HPDE6-E6E7 (cell line): ENCODE results near the gene ARHGAP20.

Experiments used
- DNase-seq: peaks from one replicate; pipeline ENCODE4 v3.0.0; 2011; ENCODE audit warnings: missing footprints; ENCODE audit errors: extremely low spot score

The ARHGAP20 gene, protein sequence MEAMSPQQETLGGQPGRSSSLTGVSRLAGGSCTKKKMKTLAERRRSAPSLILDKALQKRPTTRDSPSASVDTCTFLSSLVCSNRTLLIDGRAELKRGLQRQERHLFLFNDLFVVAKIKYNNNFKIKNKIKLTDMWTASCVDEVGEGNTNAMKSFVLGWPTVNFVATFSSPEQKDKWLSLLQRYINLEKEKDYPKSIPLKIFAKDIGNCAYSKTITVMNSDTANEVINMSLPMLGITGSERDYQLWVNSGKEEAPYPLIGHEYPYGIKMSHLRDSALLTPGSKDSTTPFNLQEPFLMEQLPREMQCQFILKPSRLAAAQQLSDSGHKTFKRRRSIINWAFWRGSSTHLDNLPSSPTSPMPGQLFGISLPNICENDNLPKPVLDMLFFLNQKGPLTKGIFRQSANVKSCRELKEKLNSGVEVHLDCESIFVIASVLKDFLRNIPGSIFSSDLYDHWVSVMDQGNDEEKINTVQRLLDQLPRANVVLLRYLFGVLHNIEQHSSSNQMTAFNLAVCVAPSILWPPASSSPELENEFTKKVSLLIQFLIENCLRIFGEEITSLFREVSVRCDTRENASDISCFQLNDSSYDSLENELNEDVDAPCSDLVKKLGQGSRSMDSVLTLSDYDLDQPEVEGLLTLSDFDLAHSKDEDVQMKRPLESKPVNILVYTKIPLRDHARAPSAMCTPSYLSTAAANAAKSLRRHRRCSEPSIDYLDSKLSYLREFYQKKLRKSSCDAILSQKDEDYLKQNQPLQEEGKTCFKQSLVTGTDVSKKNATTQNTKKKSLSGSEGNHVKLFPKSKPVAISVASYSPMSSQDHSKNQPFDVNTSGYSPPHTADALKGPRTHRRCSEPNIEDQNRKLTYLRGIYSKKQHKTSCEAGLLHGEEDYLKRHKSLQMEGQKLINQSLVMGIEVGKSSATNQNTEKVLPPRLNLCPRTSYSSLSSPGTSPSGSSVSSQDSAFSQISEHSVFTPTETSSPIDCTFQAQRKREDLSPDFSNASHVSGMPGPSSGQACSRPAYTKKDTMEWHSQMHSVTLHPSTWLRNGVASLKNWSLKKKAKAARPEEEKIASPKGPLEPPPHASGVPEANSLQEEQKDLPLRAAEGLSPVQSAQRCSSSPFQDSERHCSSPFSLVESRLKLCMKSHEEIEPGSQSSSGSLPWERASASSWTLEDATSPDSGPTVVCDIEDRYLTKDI

DNA sequence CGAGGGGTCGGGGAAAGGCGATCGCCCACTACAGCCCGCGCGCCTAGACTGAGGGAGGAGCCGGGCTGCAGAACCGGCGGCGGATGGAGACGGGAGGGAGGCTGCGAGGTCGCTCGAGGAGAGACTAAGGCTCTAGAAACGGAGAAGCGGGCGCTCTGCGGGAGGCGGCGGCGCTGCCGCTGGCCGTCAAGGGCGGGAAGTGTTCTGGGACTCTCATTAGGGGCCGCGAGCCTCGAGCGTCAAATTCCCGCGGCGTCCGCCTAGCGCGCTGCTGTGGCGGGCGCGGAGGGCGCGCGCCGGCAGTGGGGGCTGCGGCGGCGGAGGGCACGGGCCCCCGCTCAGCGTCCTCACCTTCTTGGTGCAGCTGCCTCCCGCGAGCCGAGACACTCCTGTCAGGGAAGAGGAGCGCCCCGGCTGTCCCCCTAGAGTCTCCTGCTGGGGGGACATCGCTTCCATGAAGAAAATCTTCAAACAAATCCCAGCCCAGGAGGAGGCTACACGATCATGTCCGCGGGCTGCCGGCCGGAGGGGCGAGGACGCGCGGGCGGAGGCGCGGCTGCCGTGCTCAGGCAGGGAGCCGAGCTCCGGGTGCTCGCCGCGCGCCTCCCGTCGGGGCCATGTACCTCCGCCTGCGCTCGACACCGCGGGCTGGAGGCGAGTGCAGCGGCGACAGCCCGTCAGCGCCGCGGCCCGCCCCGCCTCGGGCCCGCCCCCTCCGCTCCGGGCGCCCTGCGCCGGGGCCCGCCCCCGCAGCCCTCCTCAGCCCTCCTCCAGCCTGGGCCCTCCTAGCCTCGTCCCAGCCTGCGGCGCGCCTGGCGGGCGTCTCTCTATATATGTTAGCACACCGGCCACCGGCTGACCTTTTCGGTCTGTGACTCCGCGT, at the start of gene ARHGAP20:
Gene ARHGAP20 (minus strand): TSS at position 662 of the 883 bp plus-strand sequence. CDS start 206 bp downstream, at position 456.
- no peak for DNase-seq

DNA sequence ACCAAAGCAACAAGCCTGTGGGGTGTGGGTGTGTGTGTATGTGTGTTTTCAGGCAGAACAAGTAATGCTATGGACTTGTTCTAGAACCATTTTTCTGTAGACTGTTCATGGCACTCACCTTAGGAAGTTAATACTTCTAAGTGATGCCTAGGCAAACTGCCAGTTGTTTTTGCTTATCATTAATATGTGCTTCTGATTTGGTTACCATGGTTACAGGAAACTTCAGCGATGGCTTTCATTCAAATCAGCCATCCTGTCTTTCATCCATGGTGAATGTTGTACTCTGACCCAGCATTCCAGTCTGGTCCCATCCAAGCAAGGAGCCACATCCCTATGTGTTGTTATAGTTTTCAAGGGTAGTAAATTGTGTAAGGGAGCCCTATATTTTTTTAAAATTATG, 49.8 kb upstream of the ARHGAP20 start:
- DNase-seq = no peak

DNA sequence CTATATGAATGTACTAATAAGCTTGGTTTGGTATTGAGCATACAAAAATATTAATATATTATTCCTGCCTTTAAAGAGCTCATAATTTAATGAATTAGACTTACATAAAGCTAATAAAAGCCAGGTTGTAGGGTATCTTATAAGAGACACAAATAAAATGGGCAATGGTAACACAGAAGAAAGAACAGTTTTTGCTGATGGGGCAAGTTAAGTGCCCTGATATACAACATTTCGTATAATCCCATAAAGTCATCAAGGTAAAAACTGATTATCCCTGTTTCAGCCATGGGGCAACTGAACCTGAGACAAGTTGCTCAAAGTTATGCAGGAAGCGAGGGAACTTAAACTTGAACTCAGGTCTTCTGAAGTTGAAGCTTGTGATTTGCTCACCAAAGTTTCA, 48.9 kb upstream of the ARHGAP20 start:
- no peak for DNase-seq

DNA sequence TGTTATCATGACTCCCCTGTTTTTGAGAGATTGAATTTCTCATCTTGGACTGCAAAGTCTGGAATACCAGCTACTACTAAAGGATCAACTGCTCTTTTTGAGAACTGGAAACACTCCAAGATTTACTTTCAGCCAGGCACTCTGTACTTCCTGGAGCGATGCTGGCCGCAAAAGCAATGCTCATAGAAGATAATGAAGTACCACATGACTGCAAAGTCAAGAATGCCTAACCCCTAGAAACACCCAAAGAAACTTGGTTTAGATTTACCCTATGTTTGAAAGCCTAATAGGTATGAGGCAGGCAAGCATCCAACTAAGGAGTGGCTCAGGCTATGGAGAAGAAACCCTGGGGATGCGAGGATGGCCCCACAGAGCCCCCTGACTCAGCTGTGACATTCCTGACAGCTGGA, 47.7 kb upstream of the ARHGAP20 start:
- DNase-seq = no peak

DNA sequence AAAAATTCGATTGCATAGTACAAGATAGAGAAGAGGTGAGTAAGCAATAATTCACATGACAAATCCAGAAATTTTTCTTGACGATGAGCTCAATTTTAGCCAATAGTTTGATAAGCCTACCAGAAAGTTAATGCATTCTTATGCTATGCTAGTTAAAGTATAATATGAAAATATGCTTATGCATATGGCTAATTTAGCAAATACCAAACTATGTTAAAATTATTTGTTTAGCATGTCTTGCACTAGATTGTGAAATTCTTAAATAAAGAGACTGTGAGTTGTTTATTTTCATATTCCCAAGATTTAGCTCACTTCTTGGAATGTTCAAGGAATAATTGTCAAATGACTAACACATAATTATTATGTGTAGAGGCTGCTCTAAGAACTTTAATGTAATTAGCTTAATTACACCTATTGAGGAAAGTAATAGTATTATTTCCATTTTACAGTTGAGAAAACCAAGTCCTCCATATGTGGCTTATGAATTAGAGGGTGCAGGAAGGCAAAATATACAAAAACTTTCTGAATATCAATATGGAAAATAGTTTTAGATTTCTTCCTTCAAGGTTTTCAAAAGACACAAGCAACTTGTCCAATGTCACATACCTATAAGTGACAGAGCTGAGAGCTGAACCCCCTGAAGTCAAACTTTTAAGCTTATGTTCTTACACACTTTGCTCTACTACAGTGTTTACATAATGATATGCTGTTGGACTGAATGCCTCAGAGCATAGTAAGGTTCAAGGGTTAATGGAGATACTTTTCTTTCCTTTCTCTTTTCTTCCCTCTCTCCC, 45.9 kb upstream of the ARHGAP20 start:
- no peak for DNase-seq

DNA sequence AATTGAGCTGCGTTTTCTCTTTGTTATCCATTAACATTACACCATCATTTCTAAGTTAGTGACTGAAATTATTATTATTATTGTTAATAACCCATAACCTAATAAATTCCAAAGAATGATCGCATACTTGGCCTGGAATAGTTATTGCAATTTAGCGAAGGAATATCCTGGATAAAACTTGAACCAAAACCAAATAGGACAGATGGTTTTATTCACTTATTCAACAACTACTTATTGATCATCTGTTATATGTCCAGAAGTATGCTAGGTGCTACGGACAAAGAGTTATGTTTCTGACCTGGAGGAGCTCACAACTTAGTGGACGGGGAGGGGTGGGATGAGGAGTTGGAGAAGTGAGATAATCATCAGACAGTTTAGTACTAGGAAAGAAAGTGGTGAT, 44.8 kb upstream of the ARHGAP20 start:
- no peak for DNase-seq

DNA sequence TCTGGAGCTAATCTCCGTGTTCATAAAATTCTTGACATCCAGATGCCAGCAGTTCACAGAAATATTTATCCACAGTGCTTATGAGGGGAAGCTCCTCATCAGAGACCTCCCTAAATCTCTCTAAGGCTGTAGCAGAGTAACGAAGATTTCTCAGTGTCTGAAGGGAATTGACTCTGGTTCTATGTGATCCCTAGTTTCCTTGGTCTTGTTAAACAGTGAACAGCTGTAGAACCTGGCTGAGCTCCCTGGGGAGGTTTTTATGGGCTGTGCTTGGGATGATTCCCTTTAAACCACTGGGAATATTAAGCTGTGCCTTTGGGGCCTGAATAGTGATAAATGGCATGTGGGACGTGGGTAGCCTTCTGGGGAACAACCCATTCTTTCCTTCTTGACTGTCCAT, 43.7 kb upstream of the ARHGAP20 start:
- DNase-seq = no peak

DNA sequence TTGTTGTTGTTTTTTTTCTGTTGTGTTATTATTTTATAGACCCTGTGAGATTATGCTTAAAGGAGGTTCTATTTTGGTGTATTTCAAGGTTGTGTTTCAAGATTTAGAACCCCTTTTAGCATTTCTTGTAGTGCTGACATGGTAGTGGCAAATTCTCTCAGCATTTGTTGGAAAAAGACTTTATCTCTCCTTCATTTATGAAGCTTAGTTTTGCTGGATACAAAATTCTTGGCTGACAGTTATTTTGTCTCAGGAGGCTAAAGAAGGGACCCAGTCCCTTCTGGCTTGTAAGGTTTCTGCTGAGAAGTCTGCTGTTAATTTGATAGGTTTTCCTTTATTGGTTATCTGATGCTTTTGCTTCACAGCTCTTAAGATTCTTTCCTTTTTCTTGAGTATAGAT, 40.7 kb upstream of the ARHGAP20 start:
- DNase-seq = no peak

DNA sequence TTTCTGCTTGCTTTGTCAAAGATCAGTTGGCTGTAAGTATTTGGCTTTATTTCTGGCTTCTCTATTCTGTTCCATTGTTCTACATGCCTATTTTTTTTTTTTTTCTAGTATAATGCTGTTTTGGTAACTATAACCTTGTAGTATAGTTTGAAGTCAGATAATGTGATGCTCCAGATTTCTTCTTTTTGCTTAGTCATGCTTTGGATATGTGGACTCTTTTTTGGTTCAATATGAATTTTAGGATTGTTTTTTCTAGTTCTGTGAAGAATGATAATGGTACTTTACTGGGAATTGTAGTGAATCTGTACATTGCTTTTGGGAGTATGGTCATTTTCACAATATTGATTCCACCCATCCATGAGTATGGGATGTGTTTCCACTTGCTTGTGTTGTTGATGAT, 37.9 kb upstream of the ARHGAP20 start:
- no peak for DNase-seq

DNA sequence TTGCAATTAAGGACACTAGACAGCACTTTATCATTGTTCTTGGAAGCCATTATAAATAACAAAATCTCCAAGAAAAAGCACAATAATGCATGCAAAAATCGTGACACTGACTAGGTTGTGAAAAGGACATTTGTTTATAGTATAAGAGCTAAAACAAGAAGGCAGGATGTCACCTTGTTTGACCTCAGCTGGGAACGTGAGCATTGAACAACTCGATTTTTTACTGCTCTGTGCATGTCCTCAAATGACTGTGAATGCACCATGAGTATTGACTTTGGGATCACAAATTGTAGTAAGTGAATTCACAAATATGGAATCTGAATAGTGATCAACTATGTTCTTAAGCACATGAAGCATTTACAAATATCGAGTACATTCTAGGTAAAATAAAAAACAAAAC, 35.3 kb upstream of the ARHGAP20 start:
- DNase-seq = no peak

DNA sequence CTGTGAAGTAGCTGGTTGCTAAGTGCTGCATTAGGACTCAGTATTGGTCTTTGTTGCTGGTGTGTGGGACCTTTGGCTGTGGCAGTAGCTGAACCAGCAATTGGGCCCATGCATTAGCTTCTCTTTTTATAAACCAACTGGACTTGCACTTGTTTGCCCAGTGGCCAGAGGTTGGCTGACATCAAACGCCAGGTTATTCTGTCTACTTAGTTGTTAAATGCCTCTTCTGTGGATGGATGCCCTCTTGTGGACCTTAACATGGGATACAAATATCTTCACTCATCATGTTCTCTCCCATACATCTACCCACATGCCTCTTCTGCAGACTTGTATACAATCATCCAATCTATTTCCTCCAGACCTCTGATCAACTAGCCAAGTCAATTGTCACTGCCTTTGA, 26.4 kb upstream of the ARHGAP20 start:
- no peak for DNase-seq

DNA sequence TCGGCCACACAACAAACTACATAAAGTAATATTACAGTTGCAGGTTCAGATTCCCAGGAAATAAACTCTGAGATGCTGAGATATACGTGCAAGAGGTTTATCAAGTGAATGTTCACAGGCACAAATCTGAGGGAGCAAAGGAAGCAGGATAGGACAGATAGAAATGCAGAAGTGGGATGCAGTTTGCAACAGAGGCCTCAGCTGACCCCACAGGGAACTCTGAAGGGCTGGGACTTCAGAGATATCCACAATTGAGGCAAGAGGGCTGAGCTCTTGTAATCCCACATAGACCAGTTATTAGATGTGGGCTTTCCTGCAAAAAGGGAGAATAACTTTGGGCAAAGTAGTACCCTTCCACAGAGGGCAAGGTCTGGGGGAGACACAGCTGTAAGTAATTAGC, 25.4 kb upstream of the ARHGAP20 start:
- DNase-seq = no peak

DNA sequence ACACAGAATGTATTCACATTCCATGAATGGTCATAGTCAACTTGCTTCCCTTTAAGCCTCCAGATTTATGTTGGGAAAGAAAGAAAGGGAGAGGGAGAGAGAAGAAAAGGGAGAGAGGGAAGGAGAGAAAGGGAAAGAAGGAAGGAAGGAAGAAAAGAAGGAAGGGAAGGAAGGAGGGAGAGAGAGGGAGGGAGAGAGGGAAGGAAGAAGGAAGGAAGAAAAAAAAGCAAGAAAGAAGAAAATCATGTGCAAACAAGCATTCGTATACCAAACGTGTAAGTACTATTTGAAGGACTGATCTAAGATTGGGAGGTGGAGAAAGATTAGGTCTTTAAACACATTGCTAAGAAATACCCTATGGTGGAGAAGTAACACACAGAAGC, 23.9 kb upstream of the ARHGAP20 start:
- no peak for DNase-seq

DNA sequence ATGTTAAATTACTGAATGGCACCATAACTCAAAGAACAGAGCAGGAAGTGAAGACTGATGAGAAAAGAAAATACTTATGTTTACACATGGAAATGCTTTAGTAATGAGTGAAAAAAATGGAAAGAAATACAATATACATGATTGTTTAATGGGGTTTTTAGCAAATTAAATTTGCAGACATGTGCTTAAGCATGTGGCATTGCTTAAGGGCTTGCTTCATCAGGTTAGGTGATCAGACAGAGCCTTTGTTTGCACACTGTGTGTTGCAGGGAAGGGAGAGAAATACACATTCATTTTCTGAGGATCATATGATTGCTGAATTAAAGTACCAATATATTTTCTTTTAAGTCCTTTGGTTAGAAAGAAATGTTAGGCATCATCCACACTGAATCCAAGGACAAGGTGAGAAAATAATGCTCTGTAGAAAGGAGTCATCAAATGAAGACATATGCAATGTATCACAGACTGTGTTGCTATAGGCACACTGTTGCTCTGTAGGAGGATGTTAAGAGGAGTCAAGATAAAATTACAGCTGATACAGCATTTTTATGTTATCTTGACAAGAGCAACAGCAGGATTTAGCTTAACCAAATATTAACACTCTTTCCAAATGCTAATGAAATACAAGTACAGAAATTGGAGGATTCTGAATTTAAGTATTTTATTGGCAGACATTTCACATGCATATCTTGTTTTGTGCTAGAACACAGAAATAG, 23.4 kb upstream of the ARHGAP20 start:
- DNase-seq = no peak

DNA sequence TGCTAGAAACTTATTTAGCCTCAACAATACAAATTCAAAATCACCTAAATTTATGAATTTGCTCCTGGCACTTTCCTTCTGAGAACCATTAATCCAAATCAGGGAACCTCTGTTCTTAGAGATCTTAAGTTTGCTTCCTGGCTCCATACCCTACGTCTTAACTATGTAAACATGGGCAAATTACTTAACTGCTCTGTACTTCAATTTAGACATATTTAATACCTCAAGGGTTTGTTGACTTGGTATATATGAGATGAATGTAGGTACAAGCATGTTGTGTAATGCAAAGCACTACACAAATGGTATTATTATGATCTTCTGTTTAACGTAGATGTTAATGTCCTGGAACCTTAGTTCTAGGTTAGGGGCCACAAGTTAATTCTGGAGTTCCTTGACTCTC, 22.6 kb upstream of the ARHGAP20 start:
- DNase-seq = no peak

DNA sequence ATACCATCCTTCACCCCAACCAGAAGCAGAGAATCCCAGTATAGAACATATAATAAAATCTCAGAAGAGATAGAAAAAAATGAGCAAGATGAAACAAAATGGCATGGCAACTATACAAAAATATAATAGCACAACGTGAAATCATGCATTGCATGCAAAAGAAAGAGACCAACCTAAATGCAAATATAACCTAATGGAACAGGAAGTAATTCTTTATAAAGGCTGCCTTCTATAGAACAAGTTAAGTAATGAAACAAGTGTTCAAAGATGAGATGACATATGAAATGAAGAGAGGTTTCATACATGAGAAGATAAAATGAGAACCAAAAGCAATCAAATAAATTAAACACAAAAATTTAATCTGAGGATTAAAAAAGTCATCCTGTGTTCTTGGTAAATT, 18.5 kb upstream of the ARHGAP20 start:
- no peak for DNase-seq

DNA sequence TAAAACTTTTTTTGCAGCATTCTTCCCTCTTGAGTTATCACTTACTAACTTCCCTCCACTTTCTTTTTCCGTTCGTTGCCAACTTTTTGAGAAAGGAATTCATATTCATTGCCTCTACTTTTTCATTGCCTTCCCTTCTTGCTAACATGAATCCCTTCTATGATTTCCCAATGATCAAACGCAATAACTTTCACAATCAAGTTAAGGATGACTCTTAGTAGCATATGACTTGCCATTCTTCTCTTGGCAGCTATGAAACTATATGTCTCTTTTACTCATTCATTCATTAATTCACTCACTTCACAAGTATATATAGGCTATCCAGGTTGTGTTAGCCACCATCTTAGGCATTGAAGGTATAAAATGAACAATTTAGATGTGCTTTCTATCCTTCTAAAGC, 16.6 kb upstream of the ARHGAP20 start:
- no peak for DNase-seq

DNA sequence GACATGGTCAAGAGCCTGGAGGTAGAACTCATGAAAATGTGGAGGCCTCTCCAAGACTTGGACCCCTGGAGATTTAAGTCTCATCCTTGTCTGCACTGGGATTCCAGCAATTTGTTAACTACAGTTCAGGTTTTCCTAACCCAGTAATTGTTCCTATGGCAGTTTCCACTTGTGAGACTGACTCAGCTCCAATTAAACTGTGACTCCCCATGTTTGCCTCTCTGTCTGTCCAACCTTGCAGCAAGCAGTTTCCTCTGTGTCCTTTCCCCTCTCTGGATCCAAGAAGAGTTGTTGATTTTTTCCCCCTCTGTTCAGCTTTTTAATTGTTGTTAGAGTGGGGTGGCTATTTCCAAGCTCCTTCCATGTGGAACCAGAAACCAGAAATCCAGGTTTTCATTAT, 16.2 kb upstream of the ARHGAP20 start:
- no peak for DNase-seq

DNA sequence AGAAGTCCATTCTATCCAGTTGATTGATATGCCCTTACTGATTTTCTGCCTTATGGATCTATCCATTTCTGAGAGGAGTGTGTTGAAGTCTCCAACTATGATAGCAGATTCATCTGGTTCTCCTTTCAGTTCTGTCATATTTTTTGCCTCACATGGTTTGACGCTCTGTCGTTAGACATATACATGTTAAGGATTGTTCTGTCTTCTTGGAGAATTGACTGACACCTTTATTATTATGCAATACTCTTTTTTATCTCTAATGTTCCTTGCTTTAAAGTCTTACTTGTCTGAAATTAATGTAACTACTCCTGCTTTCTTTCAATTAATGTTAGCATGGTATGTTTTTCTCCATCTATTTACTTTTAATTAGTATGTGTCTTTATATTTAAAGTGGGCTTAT, 12.1 kb upstream of the ARHGAP20 start:
- DNase-seq = no peak
